Measurements from ENCODE around the gene TBC1D8. TPM values are rescaled to one million over a fixed set of nuclear protein-coding genes. Genes with fewer than 3 reads are reported as not detected.

TBC1D8 gene
- total RNA-seq, 2 experiments from 2014 or later = 1.0 to 1.8 TPM

DNA sequence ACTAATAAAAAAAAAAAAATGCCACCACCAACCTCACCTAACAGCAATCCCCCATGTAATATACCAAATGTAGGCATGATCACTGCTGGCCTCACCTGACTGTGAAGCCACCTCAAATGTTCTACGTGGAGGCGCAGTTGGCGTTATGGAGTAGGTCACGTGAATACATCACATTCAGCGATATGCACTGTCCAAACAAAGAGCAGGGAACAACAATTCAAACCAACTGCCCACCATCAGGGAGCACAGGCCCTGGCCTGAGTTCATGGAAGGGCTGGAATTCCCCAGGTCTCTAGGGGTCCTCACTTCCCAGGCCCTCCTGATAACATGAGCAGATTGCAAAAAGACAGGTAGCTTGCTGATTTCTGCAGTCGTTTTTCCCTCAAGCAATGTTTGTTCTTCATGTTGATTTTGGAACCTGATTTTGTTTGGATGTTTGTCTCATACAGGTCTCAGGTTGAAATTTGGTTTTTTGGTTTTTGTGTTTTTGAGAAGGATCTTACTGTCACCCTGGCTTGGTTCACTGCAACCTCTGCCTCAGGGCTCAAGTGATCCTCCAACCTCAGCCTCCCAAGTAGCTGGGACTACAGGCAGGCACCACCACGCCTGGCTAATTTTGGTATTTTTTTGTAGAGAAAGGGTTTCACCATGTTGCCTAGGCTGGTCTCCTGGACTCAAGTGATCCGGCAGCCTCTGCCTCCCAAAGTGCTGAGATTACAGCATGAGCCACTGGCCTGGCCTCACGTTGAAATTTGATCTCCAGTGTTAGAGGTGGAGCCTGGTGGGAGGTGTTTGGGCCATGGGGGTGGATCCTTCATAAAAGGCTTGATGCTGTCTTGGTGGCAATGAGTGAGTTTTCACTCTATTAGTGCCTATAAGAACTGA lies 15.5 kb downstream of the TBC1D8 start:
- peaks cover 4% of the 10 kb centered on the region for H3K27me3 Mint-ChIP-seq
- Histone ChIP-seq H3K27me3 (ENCODE audit: control insufficient read depth in 1 of 2, insufficient read depth in 2 of 2, low read length in 2 of 2) (no peaks in the 10 kb centered on the region), H3K4me3 (ENCODE audit: low read length) (no peak overlapping the region), H3K36me3 (ENCODE audit: insufficient read depth, low read length) (no peaks in the 10 kb centered on the region), H3K9me3 (ENCODE audit: control insufficient read depth in 1 of 2, insufficient read depth in 1 of 2, low read length in 2 of 2) (peaks cover 0 to 8% of the 10 kb centered on the region in 2 experiments), H3K4me1 (ENCODE audit: insufficient read depth, low read length) (no peaks in the 10 kb centered on the region), H3K27ac (ENCODE audit: low read depth in 1 of 2, low read length in 2 of 2) (no peak overlapping the region)
- no peak for TF ChIP-seq CTCF (IDR thresholded peaks at IDR 0.05)
- ChIA-PET POLR2A (no interaction called here), CTCF (no interaction called here)
- H3K27ac Mint-ChIP-seq = no peak overlapping the region
- intact Hi-C loops (cut with DNase I, micrococcal nuclease) = no loop called here
- no peaks in the 10 kb centered on the region for H3K9me3 Mint-ChIP-seq
- no peaks in the 10 kb centered on the region for H3K36me3 Mint-ChIP-seq (ENCODE audit: low read depth)
- no peaks in the 10 kb centered on the region for H3K4me1 Mint-ChIP-seq (ENCODE audit: low read depth)
- H3K4me3 Mint-ChIP-seq = no peak overlapping the region
- DNase-seq (no peak), ATAC-seq (ENCODE audit: poor library complexity) (no peak)

GRCh38 chr2:101133492-101134100 lies 17.6 kb downstream of the TBC1D8 start:
- CTCF ChIA-PET = no interaction called here
- H3K4me3 Mint-ChIP-seq = no peak overlapping the region
- no peak for TF ChIP-seq CTCF (IDR thresholded peaks at IDR 0.05)
- no peaks in the 10 kb centered on the region for H3K9me3 Mint-ChIP-seq
- H3K27ac Mint-ChIP-seq = no peak overlapping the region
- peaks cover 4% of the 10 kb centered on the region for H3K27me3 Mint-ChIP-seq
- Histone ChIP-seq H3K4me3 (ENCODE audit: low read length) (no peak overlapping the region), H3K9me3 (ENCODE audit: control insufficient read depth in 1 of 2, insufficient read depth in 1 of 2, low read length in 2 of 2) (peaks cover 0 to 11% of the 10 kb centered on the region in 2 experiments), H3K27me3 (ENCODE audit: control insufficient read depth in 1 of 2, insufficient read depth in 2 of 2, low read length in 2 of 2) (no peaks in the 10 kb centered on the region), H3K4me1 (ENCODE audit: insufficient read depth, low read length) (no peaks in the 10 kb centered on the region), H3K36me3 (ENCODE audit: insufficient read depth, low read length) (no peaks in the 10 kb centered on the region), H3K27ac (ENCODE audit: low read depth in 1 of 2, low read length in 2 of 2) (no peak overlapping the region)
- no peak for ATAC-seq (ENCODE audit: poor library complexity)
- POLR2A ChIA-PET = no interaction called here
- no peaks in the 10 kb centered on the region for H3K4me1 Mint-ChIP-seq (ENCODE audit: low read depth)
- DNase-seq = peak in 1 of 14 experiments; percentile 24
- no peaks in the 10 kb centered on the region for H3K36me3 Mint-ChIP-seq (ENCODE audit: low read depth)
- intact Hi-C loops (cut with DNase I, micrococcal nuclease) = no loop called here

DNA sequence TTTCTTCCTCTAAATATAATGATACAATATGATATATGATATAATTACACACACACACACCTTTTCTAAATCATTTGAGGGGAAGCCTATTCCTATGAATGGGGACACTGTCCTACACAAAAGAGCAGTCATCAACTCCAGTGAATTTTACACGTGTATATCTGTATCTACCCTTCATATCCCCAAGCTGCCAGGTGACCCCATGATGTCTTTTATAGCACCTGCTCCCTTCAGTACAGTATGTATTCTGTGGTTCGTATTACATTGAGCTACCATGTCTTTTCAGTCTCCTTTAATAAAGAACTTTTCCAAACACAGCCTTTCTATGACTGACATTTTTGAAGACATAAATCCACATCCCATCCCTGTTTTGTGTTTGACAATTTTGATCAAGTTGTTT lies 19.0 kb downstream of the TBC1D8 start:
- H3K36me3 Mint-ChIP-seq (ENCODE audit: low read depth) = no peaks in the 10 kb centered on the region
- intact Hi-C loops (cut with DNase I, micrococcal nuclease) = no loop called here
- Histone ChIP-seq H3K4me3 (ENCODE audit: low read length) (no peak overlapping the region), H3K4me1 (ENCODE audit: insufficient read depth, low read length) (no peaks in the 10 kb centered on the region), H3K27ac (ENCODE audit: low read depth in 1 of 2, low read length in 2 of 2) (no peak overlapping the region), H3K9me3 (ENCODE audit: control insufficient read depth in 1 of 2, insufficient read depth in 1 of 2, low read length in 2 of 2) (peaks cover 0 to 11% of the 10 kb centered on the region in 2 experiments), H3K36me3 (ENCODE audit: insufficient read depth, low read length) (no peaks in the 10 kb centered on the region), H3K27me3 (ENCODE audit: control insufficient read depth in 1 of 2, insufficient read depth in 2 of 2, low read length in 2 of 2) (no peaks in the 10 kb centered on the region)
- ATAC-seq (ENCODE audit: poor library complexity) (no peak), DNase-seq (no peak)
- no peak overlapping the region for H3K27ac Mint-ChIP-seq
- H3K4me3 Mint-ChIP-seq = no peak overlapping the region
- ChIA-PET CTCF (no interaction called here), POLR2A (no interaction called here)
- no peaks in the 10 kb centered on the region for H3K4me1 Mint-ChIP-seq (ENCODE audit: low read depth)
- no peak for TF ChIP-seq CTCF (IDR thresholded peaks at IDR 0.05)
- no peaks in the 10 kb centered on the region for H3K9me3 Mint-ChIP-seq
- H3K27me3 Mint-ChIP-seq = no peaks in the 10 kb centered on the region
